K562 (cell line): Measurements from ENCODE around the gene LPIN1. TPM values are rescaled to one million over a fixed set of nuclear protein-coding genes. Genes with fewer than 3 reads are reported as not detected.
"Not testable (repeated sequence)": the region's sequence is repeated elsewhere in the genome, so short reads cannot be mapped to it uniquely, and the experiment has no call there.

Source experiments
- ATAC-seq: fragments of 200-7000 bp; cut with Tn5 transposase; 3 replicates; pipeline ENCODE4 v1.9.1; 2020; ENCODE audit warnings: moderate library complexity
- BruUV-seq: library from RNA; stranded (reverse); fragments of 400-500 nt; replicated peaks from 2 replicates; lab custom pipeline; 2021; lab: Mats Ljungman, UMichigan
- CTCF ChIA-PET: fragments of 300-600 bp; formaldehyde crosslinking; extraction: SDS; loops from one replicate; lab custom pipeline; 2021; ENCODE audit warnings: low intra/inter-chr PET ratio; lab: Yijun Ruan, JAX
- POLR2A ChIA-PET: fragments of 300-600, 350-650 bp; sonication (Branson Sonifier 250); formaldehyde crosslinking; extraction: SDS; loops from one replicate; lab custom pipeline; 2021; ENCODE audit warnings: antibody characterized with exemption, inconsistent platforms; lab: Yijun Ruan, JAX
- DNase-seq, 4 experiments: peaks; one replicate each; pipeline versions ENCODE4 v3.0.0 to v3.0.0-alpha.2; 2011 to 2018; ENCODE audit warnings: low spot score in 3 of 4, mixed read lengths in 3 of 4; ENCODE audit errors: extremely low read depth in 1 of 4
- FAIRE-seq: peaks from 2 replicates; lab custom pipeline; 2011; peaks lifted over from hg19 to GRCh38; lab: Jason Lieb, UNC
- H2AFZ ChIP-seq: 2 replicates; pipeline ENCODE4 v1.6.0; 2011; ENCODE audit warnings: low read depth, low read length, control low read depth, inconsistent platforms
- H3K27ac ChIP-seq: fragments of 200-600 bp; 3 replicates; pipeline ENCODE4 v1.8.0; 2011; ENCODE audit warnings: low read depth, mild to moderate bottlenecking, control low read depth, inconsistent platforms, low read length, moderate library complexity, mixed read lengths; ENCODE audit errors: extremely low read depth
- H3K27me3 ChIP-seq, 2 experiments: fragments of 300-600 bp in 1 of 2; 2 replicates in 1 of 2; 3 replicates in 1 of 2; pipeline versions ENCODE4 v1.6.0 to v1.8.0; 2011; ENCODE audit warnings: inconsistent platforms in 2 of 2, low read length in 2 of 2, mild to moderate bottlenecking in 1 of 2, mixed read lengths in 1 of 2, moderate library complexity in 1 of 2; ENCODE audit not compliant: control insufficient read depth in 2 of 2, insufficient read depth in 2 of 2
- H3K36me3 ChIP-seq: fragments of 300-600 bp; 3 replicates; pipeline ENCODE4 v1.8.0; 2011; ENCODE audit warnings: mild to moderate bottlenecking, low read length, inconsistent platforms; ENCODE audit not compliant: control insufficient read depth, insufficient read depth
- H3K4me1 ChIP-seq, 2 experiments: fragments of 200-600 bp in 1 of 2; replicated peaks in 1 of 2; 2 replicates in 1 of 2; 3 replicates in 1 of 2; pipeline versions ENCODE4 v1.5.1 to v1.8.0; 2011; ENCODE audit warnings: inconsistent platforms in 2 of 2, low read length in 2 of 2, mild to moderate bottlenecking in 1 of 2, mixed read lengths in 1 of 2, moderate library complexity in 1 of 2; ENCODE audit not compliant: control insufficient read depth in 2 of 2, insufficient read depth in 2 of 2
- H3K4me2 ChIP-seq: 2 replicates; pipeline ENCODE4 v1.6.1; 2011; ENCODE audit warnings: low read length, control low read depth, inconsistent platforms, mixed read lengths; ENCODE audit not compliant: insufficient read depth
- H3K4me3 ChIP-seq: fragments of 200-600 bp; sonication (generic), shearing (Covaris generic); 2 replicates; pipeline ENCODE4 v1.5.1; 2016; ENCODE audit warnings: control low read depth, inconsistent platforms
- H3K79me2 ChIP-seq: fragments of 200-600 bp; 3 replicates; pipeline ENCODE4 v1.8.0; 2011; ENCODE audit warnings: low read length, inconsistent platforms; ENCODE audit not compliant: control insufficient read depth, insufficient read depth
- H3K9ac ChIP-seq, 2 experiments: 2 replicates each; pipeline versions ENCODE4 v1.6.0 to v1.6.1; 2011; ENCODE audit warnings: low read depth in 2 of 2, low read length in 2 of 2, control low read depth in 1 of 2, inconsistent platforms in 1 of 2, mild to moderate bottlenecking in 1 of 2, mixed read lengths in 1 of 2; ENCODE audit not compliant: insufficient read depth in 1 of 2
- H3K9me1 ChIP-seq: one replicate; pipeline ENCODE4 v1.6.0; 2011; ENCODE audit warnings: inconsistent platforms, mild to moderate bottlenecking, low read length, moderate library complexity; ENCODE audit not compliant: control insufficient read depth, insufficient read depth
- H3K9me3 ChIP-seq: replicated peaks from 2 replicates; pipeline ENCODE4 v1.5.1; 2011; ENCODE audit warnings: low read depth, low read length, inconsistent platforms; ENCODE audit not compliant: control insufficient read depth, insufficient read depth
- H4K20me1 ChIP-seq: replicated peaks from 2 replicates; pipeline ENCODE4 v1.6.1; 2011; ENCODE audit warnings: low read length, inconsistent platforms, mixed read lengths; ENCODE audit not compliant: control insufficient read depth, insufficient read depth
- C11orf30 ChIP-seq: fragments of 450-650 bp; IDR thresholded peaks from 2 replicates; pipeline ENCODE4 v1.6.1; 2016; ENCODE audit warnings: low read depth, mild to moderate bottlenecking
- KHSRP ChIP-seq: fragments of 450-650 bp; IDR thresholded peaks from 2 replicates; pipeline ENCODE4 v1.6.1; 2017
- TRIM24 ChIP-seq, 2 experiments: fragments of 450-650 bp; IDR thresholded peaks; 2 replicates each; pipeline ENCODE4 v1.6.1; 2016
- ZFP36 ChIP-seq: fragments of 150-350 bp; IDR thresholded peaks from 2 replicates; pipeline ENCODE4 v1.6.1; 2018; ENCODE audit warnings: low read length, low read depth; ENCODE audit not compliant: partially characterized antibody
- ZNF311 ChIP-seq: fragments of 250-450 bp; sonication (Bioruptor Pico); IDR thresholded peaks from 2 replicates; pipeline ENCODE4 v1.4.0; 2020; ENCODE audit warnings: mild to moderate bottlenecking, moderate library complexity
- ZNF316 ChIP-seq: fragments of 450-650 bp; IDR thresholded peaks from 2 replicates; pipeline ENCODE4 v1.6.1; 2016
- ZNF431 ChIP-seq: sonication (generic); formaldehyde crosslinking; IDR thresholded peaks from 2 replicates; pipeline ENCODE4 v1.8.0; 2022; ENCODE audit warnings: mild to moderate bottlenecking, missing genetic modification reagents
- whole genome bisulfite sequencing: fragments of 100-300 bp; shearing (Covaris generic); methylation state at CpG from one replicate; pipeline ENCODE4 v1.1.6; 2016; ENCODE audit warnings: low coverage, mixed read lengths; ENCODE audit not compliant: insufficient coverage; ENCODE audit errors: missing lambda C conversion rate; 5-methylcytosine and 5-hydroxymethylcytosine counted together
- in situ Hi-C: fragments of 300-500 bp; cut with MboI; formaldehyde crosslinking; loops from 4 replicates; pipeline ENCODE4 v1.15.0; 2018; ENCODE audit warnings: inconsistent platforms, mixed read lengths
- intact Hi-C: fragments of 100-400 bp; cut with micrococcal nuclease; formaldehyde crosslinking; loops from 2 replicates; pipeline ENCODE4 v1.14.2; 2022
- polyA plus RNA-seq, 8 experiments: library from polyadenylated mRNA; depleted of rRNA in 4 of 8; stranded (reverse) in 5 of 8; unstranded in 3 of 8; fragments of >200 nt; fragmentation: Nextera tagmentation in 2 of 8; fragmentation: Illumina TruSeq in 1 of 8; extraction: Ambion mirVana in 2 of 8; extraction: Trizol in 1 of 8; gene quantifications; 2 replicates each; pipeline versions ENCODE4 v1.2.1 to v1.2.3, GENCODE V29; 2011 to 2014; ENCODE audit warnings: inconsistent platforms in 1 of 8, missing spikeins in 1 of 8
- total RNA-seq, 7 experiments: library from RNA; depleted of rRNA in 6 of 7; stranded (reverse); fragments of >200 nt in 6 of 7; fragmentation: Illumina TruSeq in 2 of 7; extraction: Trizol in 2 of 7; gene quantifications; 2 replicates each; pipeline versions ENCODE4 v1.2.1 to v1.2.3, GENCODE V29; 2011 to 2021; ENCODE audit warnings: low replicate concordance in 1 of 7
- TF ChIP-seq, protein P1 (sequence below): fragments of 250-450 bp; sonication (Bioruptor Pico); IDR thresholded peaks from 2 replicates; pipeline ENCODE4 v1.9.0; 2021; ENCODE audit warnings: mild to moderate bottlenecking

LPIN1 gene
- total and polyA plus RNA-seq, 9 of the 15 experiments (the other 6 are each of a cell fraction or from before 2014, with no cell fraction given): 9.2 to 84.0 (median 27.8) TPM

DNA sequence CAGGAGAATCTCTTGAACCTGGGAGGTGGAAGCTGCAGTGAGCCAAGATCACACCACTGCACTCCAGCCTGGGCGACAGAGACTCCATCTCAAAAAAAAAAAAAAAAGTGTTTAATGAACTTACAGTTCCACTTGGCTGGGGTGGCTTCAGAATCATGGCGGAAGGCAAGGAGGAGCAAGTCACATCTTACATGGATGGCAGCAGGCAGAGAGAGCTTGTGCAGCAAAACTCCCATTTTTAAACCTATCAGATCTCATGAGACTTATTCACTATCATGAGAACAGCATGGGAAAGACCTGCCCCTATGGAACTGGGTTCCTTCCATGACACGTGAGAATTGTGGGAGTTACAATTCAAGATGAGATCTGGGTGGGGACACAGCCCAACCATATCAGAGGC is 113.5 kb downstream of the LPIN1 start:
- CTCF ChIA-PET, H3K4me2 ChIP-seq, H3K27ac ChIP-seq: not testable (repeated sequence)

DNA sequence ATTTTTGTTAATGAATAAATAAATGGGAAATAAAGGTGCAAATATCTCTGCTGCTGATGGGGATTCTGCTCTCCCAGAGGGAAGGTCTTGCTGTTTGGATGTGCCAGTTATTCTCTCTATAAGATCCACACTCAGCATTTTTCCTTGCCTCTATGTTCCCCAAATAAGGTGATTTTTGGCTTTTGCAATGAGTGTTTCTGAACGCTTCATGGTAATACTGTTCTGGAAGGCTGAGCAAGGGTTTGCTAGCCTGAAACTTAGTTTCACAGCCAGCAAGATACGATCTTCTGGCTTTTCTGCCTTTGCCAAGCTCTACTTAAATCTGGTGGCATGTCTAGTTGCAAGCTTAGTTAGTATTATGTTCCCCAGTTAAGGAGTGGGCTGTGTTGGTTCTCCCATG is 114.6 kb downstream of the LPIN1 start:
- H3K9ac ChIP-seq: no peak overlapping the region
- no peak overlapping the region for H3K4me2 ChIP-seq
- in situ Hi-C loops: no loop called here
- FAIRE-seq (no peak), ATAC-seq (no peak), DNase-seq (no peak)
- TF ChIP-seq ZNF311: no peak
- TF ChIP-seq, protein P1, sequence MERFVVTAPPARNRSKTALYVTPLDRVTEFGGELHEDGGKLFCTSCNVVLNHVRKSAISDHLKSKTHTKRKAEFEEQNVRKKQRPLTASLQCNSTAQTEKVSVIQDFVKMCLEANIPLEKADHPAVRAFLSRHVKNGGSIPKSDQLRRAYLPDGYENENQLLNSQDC (CRISPR knock-in tag): 0 out of 2 replicates have a peak, but pooled peaks have one; percentile 13
- peak; percentile 54 for TF ChIP-seq ZNF316
- TF ChIP-seq KHSRP: no peak
- TF ChIP-seq C11orf30: peak; percentile 53; the same call in 1 of the 2 replicates
- no peaks in the 10 kb centered on the region for H4K20me1 ChIP-seq
- H3K36me3 ChIP-seq: no peaks in the 10 kb centered on the region
- no peak overlapping the region for H3K27ac ChIP-seq
- CTCF ChIA-PET: no interaction called here
- 57% methylated on average over 2 of the region's 2 CpGs for WGBS
- H3K9me3 ChIP-seq: peaks cover 17% of the 10 kb centered on the region
- intact Hi-C loops: loop anchor here (5.0 kb wide), 1 partner anchor 41 kb away; no protein-coding TSS in a partner anchor
- H3K4me3 ChIP-seq: no peak overlapping the region
- H3K9me1 ChIP-seq: no peaks in the 10 kb centered on the region
- POLR2A ChIA-PET: interaction anchor here (0.6 kb wide), 1 partner anchor 998 kb away, joined by 4 read pairs; no protein-coding TSS in a partner anchor
- no TSS peak for BruUV-seq
- peaks cover 7 to 24% of the 10 kb centered on the region in 2 experiments; a peak in 4 of 5 replicates for H3K4me1 ChIP-seq
- no peak overlapping the region for H2AFZ ChIP-seq
- H3K27me3 ChIP-seq: no peaks in the 10 kb centered on the region
- H3K79me2 ChIP-seq: no peaks in the 10 kb centered on the region

More for the DNA sequence above, 113.5 kb downstream of the LPIN1 start:
- in situ Hi-C loops, POLR2A ChIA-PET, FAIRE-seq, DNase-seq, H3K79me2 ChIP-seq, H4K20me1 ChIP-seq, H3K9ac ChIP-seq, H2AFZ ChIP-seq, H3K36me3 ChIP-seq, H3K4me3 ChIP-seq, H3K27me3 ChIP-seq, BruUV-seq, ATAC-seq, H3K9me1 ChIP-seq: not testable (repeated sequence)
- TF ChIP-seq TRIM24 (IDR thresholded peaks at IDR 0.05) (peak in 1 of 2 experiments; percentile 37; a peak in 1 of 4 replicates), ZFP36 (peak; percentile 11), ZNF431 (CRISPR knock-in tag) (peak; percentile 99)
- WGBS: 86% methylated on average over 3 of the region's 3 CpGs
- peaks cover 3 to 25% of the 10 kb centered on the region in 2 experiments; a peak in 4 of 5 replicates for H3K4me1 ChIP-seq
- peaks cover 17% of the 10 kb centered on the region for H3K9me3 ChIP-seq
- intact Hi-C loops: loop anchor here (5.0 kb wide), 1 partner anchor 42 kb away; no protein-coding TSS in a partner anchor
